Measurements from ENCODE around the gene DDX4.
"Not testable (repeated sequence)": the region's sequence is repeated elsewhere in the genome, so short reads cannot be mapped to it uniquely, and the experiment has no call there.

The DDX4 gene

GRCh38 chr5:55737793-55738192 lies at the start of gene DDX4:
Gene DDX4 (plus strand): TSS chr5:55738061. CDS start chr5:55738964, 903 bp downstream.
- DNase-seq (ENCODE audit: low read depth, low spot score): no peak

DNA sequence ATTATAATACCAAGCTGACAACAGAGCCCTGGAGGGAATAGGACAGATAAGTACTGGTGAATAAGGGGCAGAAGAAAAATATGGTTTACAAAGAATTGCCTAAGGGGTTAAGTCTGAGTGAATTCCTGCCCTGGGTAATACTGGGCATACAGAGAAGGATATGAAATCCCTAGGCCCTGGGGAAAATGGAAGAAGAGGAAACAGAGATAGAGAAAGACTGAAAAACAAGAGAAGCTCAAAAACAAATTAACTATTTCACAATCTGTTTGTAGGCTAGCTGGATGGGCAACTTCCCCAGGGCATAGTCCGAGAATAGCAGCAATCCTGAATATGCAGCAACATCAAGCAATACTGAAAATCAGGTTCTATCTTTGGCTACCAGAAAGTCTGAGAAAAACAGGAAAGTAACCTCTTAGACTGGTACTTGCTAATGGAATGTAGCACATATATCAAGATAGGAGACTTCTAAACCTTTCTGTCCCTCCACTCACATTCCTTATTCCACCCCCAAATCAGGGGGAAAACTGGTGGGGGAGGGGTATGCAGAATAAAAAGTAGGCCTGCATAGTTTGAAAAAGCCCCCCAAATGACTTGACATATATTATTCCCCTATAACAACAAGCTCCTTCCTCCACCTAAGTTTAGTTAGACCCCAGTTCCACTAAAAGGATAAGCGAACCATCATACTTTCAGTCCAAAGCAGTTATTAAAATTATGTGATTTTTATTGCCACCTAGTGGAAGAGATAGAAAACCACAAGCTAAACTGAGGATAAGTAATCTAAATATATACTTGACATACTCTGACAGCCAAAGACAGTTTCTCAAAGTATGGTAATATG lies 46.4 kb upstream of the DDX4 start:
- no peak for DNase-seq (ENCODE audit: low read depth, low spot score)

DNA sequence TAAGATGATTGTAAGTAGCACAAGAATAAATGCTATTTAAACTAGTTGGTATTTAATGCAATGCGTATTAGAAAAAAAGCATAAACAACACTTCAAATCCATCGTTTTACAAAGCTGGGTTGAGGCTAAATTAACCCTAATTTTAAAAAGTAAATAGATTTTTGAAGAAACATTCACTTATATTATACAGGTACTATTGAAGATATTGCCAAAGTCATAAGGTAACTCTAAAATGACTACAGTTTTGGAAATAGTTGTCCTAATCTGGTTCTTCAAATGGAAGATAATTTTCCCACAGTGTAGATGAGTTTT lies 45.8 kb upstream of the DDX4 start:
- no peak for DNase-seq (ENCODE audit: low read depth, low spot score)

DNA sequence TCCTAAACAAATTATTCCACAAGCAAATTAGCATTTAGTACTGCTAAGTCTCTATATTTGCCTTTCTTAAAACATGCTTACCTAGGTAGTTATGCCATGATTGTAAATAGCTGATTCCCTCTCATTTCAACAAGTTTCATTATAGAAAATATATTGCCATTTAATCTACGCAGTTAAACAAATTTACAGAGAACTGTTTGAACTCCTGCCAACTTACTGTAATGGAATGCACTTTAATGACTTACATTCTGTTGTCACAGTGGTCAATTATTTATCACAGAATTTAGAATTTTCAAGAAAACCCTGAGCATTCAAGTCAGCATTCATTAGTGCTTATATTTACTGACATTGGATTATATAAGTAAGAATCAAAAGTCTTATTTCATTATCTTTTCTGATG lies 45.4 kb upstream of the DDX4 start:
- DNase-seq (ENCODE audit: low read depth, low spot score): no peak

- no peak for DNase-seq (ENCODE audit: low read depth, low spot score)
These were observed 43.6 kb upstream of the DDX4 start for GRCh38 chr5:55694152-55694830.

- not testable (repeated sequence) for DNase-seq (ENCODE audit: low read depth, low spot score)
These were observed 41.2 kb upstream of the DDX4 start for GRCh38 chr5:55696704-55697103.

GRCh38 chr5:55699041-55699688 lies 38.7 kb upstream of the DDX4 start:
- no peak for DNase-seq (ENCODE audit: low read depth, low spot score)

DNA sequence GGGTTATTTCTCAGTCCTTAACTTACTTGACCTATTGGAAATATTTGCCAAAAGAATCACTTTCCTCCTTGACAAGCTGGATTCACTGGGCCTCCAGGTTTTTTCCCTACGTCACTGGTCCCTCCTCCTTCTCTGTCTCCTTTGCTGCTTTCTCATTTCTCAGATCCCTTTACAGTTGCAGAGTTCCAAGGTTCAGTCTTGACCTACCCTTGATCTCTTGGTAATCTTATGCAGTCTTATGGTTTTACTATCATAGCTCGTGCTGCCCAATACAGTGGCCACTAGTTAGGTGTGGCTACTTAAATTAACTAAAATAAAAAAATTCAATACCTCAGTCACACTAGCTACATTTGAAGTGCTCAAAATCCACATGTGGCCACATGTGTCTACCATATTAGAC lies 37.1 kb upstream of the DDX4 start:
- DNase-seq (ENCODE audit: low read depth, low spot score): no peak

- no peak for DNase-seq (ENCODE audit: low read depth, low spot score)
These were observed 36.3 kb upstream of the DDX4 start for GRCh38 chr5:55701462-55702103.

DNA sequence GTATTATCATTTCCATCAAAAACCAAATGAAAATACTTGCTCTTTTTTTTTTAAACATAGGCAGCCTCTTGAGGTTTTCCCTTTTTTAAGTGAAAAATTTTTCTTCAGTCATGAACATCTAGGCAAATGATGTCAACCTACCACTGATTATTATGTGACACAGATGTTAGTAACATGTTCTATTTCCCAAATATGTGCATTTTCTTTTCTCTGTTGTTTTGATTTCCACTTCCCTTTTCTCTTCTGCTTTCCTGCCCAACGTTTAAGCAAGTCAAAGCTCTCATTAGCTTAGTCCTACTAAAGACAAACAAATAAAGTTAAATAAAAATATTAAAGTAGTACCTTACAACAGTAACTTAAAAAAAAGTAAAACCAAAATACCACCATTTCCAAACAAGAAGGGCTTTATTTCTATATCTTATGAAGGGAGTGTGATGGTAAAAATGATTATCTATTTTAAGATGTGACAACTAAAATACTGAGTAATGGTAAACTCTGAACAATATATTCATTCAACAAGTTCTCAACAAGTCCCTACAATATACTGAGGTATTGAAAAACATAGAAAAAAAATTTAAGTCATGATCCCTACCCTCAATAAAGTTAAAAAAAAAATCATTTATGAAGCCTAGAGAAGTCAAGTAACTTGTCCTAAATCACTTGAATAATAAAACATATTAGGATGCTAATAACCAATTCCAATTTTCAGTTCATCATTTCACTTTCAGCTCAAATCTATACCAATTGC lies 35.1 kb upstream of the DDX4 start:
- DNase-seq (ENCODE audit: low read depth, low spot score): no peak

DNA sequence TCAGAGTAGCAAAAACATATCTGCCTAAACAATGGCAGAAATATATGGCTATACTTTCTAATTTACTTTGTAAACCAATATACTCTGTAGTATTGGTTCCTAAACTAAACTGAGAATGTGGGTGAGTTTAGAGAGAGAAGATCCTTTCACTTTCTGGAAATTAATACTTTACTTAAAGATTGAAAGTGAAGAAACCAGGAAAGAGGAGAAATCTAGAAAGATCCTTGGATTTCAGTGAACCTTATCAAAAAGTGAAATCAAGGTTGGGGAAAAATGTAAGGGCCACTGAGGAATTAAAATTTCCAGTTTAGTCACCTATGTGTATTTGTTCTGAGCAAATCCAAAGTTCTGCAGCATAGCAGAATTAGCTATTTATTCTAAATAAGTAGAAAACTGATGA lies 31.6 kb upstream of the DDX4 start:
- DNase-seq (ENCODE audit: low read depth, low spot score): no peak

DNA sequence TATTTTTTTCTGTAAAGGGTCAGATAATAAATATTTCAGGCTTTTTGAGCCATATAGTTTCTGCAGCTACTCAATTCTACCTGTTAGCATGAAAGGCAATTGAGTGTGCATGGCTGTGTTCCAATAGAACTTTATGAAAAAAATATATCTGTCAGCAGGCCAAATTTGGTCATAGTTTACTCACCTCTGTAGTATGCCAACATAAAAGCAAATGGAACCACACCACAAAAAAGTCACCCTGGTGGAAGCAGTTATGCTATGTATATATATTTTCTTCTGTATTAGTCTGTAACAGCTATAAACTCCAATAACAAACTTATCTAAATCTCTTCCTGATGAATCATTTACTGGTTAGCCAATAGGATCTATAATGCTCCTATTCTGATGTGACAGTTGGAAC lies 29.1 kb upstream of the DDX4 start:
- no peak for DNase-seq (ENCODE audit: low read depth, low spot score)

DNA sequence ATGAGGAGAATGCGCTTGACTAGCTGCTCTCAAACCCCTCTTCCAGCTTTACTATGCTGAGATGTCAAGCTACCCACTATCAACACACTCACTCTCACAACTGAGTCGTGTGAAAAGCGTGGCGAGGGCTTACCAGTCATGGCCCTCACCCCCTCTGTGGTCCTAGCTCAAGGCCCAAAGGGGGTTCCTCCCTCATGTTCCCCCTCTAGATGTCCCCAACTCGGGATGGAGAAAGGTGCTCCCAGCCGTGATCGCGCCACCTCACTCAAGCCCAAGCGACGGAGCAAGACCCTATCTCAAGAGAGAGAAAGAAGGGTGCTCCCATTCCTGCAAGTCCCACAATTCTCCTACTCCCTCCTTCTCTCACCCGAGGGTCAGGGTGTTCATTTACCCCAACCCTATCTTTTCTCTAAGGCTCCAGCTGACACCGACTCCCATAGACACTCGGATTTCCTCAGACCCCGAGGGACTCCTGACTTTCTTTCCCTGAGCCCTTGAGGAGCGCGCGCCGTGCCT lies 26.3 kb upstream of the DDX4 start:
- DNase-seq (ENCODE audit: low read depth, low spot score): no peak

GRCh38 chr5:55712023-55712859 lies 25.6 kb upstream of the DDX4 start, which contains the start of gene SLC38A9:
Gene SLC38A9 (minus strand): TSS chr5:55712324. CDS start chr5:55697958, 14,366 bp downstream.
- peak; percentile 85 for DNase-seq (ENCODE audit: low read depth, low spot score)

GRCh38 chr5:55713871-55714270 lies 24.0 kb upstream of the DDX4 start:
- no peak for DNase-seq (ENCODE audit: low read depth, low spot score)

DNA sequence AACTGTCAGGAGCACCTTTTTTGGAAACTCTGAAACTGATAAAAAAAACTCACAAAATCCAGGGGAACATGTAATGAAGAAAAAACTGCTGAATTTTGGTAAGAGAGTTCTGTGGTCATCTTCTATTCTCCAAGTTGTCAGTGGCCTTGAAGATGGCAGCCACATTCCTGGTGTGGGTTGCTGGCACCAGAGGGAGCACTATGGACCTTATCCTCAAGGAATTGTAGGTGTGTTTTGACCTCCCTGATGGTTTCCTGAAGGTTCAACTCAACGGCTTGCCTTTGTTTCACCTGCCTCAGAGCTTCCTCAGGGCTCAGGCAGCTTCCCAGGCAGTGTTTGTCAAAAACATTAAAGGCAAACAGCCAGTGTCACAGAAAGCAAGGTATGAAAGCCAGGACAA lies 23.5 kb upstream of the DDX4 start:
- DNase-seq (ENCODE audit: low read depth, low spot score): no peak

GRCh38 chr5:55714749-55715148 lies 23.1 kb upstream of the DDX4 start:
- DNase-seq (ENCODE audit: low read depth, low spot score): no peak

- no peak for DNase-seq (ENCODE audit: low read depth, low spot score)
These were observed 22.3 kb upstream of the DDX4 start for GRCh38 chr5:55715519-55716078.

GRCh38 chr5:55719026-55719425 lies 18.8 kb upstream of the DDX4 start:
- not testable (repeated sequence) for DNase-seq (ENCODE audit: low read depth, low spot score)

GRCh38 chr5:55720188-55720703 lies 17.6 kb upstream of the DDX4 start:
- no peak for DNase-seq (ENCODE audit: low read depth, low spot score)
